Central memory CD8-positive, alpha-beta T cell (primary cell): ENCODE measurements around the gene CPOX.

Experiments used
- ATAC-seq: fragments of 150-1000 bp; cut with Tn5 transposase; replicated peaks from 2 replicates; pipeline ENCODE4 v1.10.0; 2022; ENCODE audit warnings: mild to moderate bottlenecking, moderate FRiP score, moderate number of reproducible peaks; ENCODE audit not compliant: poor library complexity, severe bottlenecking; ENCODE audit errors: extremely low read depth
- DNase-seq, 2 donors: peaks; one replicate each; pipeline ENCODE4 v3.0.0; 2021; ENCODE audit warnings: low spot score in 2 of 2
- H3K27ac Mint-ChIP-seq: one replicate; pipeline ENCODE4 v1.8.0; 2022; ENCODE audit warnings: low read depth, mild to moderate bottlenecking, moderate library complexity, mixed read lengths
- H3K27me3 Mint-ChIP-seq: one replicate; pipeline ENCODE4 v1.8.0; 2022; ENCODE audit warnings: mixed read lengths
- H3K36me3 Mint-ChIP-seq: one replicate; pipeline ENCODE4 v1.8.0; 2022; ENCODE audit warnings: mild to moderate bottlenecking, moderate library complexity, mixed read lengths; ENCODE audit not compliant: insufficient read depth
- H3K4me1 Mint-ChIP-seq: one replicate; pipeline ENCODE4 v1.8.0; 2022; ENCODE audit warnings: mixed read lengths
- H3K4me3 Mint-ChIP-seq: one replicate; pipeline ENCODE4 v1.8.0; 2022; ENCODE audit warnings: mild to moderate bottlenecking, moderate library complexity, mixed read lengths
- H3K9me3 Mint-ChIP-seq: one replicate; pipeline ENCODE4 v1.8.0; 2022; ENCODE audit warnings: mixed read lengths

CPOX gene

DNA sequence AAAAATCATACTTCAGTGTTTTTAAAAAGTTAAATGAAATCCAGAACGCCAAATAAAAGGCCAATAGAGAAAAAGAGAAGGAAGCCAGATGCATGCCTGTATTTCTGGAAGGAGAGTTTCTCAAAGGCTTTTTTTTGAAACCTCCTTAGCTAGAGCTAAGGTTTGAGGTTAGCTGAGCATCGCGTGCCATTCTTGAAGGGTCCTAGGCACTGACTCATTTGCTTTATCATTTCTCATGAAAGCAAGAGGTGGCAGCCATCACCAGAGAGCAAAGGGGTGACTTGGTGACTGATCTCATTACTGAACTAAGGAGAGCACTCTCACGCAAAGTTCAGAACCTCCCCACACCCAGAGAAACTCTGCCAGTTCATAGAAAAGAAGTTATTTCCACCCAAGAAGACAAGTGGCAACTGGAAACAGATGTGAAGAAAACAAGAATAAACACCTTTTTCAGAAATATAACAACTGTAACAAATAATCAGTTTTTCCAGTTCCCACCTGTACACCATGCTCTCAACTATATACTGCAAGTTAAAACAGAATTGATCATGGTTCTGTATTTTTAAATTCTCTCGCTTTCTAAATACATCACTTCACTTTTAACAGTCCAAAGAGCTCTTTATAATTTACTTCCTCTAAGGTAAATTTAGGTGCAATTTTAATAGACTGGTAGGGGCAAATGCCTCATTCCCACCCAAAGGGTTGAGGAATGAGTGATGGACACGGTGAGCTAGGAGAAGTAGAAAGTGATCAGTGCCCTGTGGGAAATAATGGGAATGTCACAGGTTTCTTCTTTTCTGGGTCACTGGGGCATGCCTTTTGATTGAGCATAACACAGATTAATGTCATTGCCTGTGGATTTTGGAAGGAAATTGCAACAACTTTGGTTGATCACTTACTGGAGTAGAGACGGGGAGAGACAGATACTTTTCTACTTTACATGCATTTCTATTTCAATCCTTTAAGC, 37.0 kb downstream of the CPOX start:
- peak in 1 of 2 donors; percentile 52 for DNase-seq
- no peaks in the 10 kb centered on the region for H3K9me3 Mint-ChIP-seq
- peak overlapping the region; percentile 98 for H3K27ac Mint-ChIP-seq
- H3K4me3 Mint-ChIP-seq = peak overlapping the region; percentile 86
- ATAC-seq = peak; percentile 81
- no peaks in the 10 kb centered on the region for H3K27me3 Mint-ChIP-seq
- H3K4me1 Mint-ChIP-seq = peaks cover 92% of the 10 kb centered on the region
- H3K36me3 Mint-ChIP-seq = peaks cover 12% of the 10 kb centered on the region

DNA sequence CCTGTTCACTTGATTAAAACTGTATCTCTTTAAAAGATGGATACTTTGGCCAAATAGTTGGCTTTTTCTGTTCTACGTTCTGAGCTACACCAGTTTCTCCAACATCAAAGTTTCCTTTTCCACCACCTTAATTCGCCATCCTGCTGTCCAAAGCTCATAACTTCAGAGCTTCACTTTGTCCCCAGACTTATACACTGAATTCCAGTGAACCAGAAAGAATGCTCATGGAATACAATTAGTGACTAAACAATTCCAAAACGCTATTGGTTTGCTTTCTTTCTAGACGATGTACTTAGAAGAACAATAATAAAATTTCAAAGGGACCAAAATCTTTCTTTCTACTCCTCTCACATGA, 38.4 kb downstream of the CPOX start:
- H3K4me1 Mint-ChIP-seq = peaks cover 98% of the 10 kb centered on the region
- DNase-seq (no peak), ATAC-seq (no peak)
- no peaks in the 10 kb centered on the region for H3K27me3 Mint-ChIP-seq
- peak overlapping the region; percentile 98 for H3K27ac Mint-ChIP-seq
- peak overlapping the region; percentile 86 for H3K4me3 Mint-ChIP-seq
- no peaks in the 10 kb centered on the region for H3K9me3 Mint-ChIP-seq
- H3K36me3 Mint-ChIP-seq = peaks cover 12% of the 10 kb centered on the region

GRCh38 chr3:98554580-98554979, 38.8 kb downstream of the CPOX start:
- Mint-ChIP-seq H3K27ac (peak overlapping the region; percentile 98), H3K9me3 (no peaks in the 10 kb centered on the region), H3K36me3 (peaks cover 12% of the 10 kb centered on the region), H3K27me3 (no peaks in the 10 kb centered on the region), H3K4me1 (peaks cover 99% of the 10 kb centered on the region), H3K4me3 (peak overlapping the region; percentile 86)
- DNase-seq (no peak), ATAC-seq (no peak)

DNA sequence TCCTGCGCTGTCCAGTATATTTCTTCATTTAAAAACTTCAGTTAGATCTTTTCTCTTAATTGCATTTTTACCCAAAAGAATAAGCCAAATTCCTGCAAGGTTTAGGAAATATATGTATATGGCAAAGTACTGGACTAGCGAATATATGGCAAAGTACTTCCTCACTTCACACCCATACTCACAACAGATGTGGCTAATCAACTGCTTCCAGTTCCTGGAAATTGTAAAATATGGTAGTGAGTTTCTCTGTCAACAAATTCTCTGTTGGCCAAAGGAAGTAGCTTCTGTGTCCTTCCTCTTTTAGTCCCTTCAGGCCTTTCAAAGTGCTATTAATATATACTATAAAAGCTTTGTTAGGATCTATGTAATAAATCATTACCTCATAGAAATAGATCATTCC, 39.7 kb downstream of the CPOX start:
- Mint-ChIP-seq H3K9me3 (no peaks in the 10 kb centered on the region), H3K4me3 (peak overlapping the region; percentile 66)

DNA sequence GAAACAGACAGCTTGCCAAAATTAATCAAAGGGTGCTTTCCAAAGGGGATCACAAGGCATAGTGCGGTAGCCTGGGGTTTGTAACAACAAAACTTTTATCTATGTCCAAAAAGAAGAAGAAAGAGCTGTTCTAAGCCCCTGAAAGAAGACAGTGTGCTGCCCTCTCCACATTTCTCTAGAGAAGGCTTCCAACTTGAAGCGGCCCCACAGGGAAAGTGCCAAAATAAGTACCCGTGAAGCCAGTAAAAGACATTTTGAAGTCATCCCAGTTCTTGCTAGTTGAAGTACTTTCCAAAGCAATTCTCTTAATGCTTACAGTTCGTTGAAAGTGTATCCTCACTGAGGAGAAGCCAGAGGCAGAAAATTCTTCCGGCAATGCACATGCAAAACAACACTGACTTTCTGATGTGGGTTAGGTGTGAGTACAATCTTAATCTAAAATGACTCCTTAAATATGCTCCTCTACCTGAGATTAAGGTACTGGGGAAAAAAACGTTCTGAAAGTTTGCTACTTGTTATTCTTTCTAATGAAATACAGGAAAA, 40.3 kb downstream of the CPOX start:
- Mint-ChIP-seq H3K9me3 (no peaks in the 10 kb centered on the region), H3K27ac (peak overlapping the region; percentile 98), H3K36me3 (peaks cover 10% of the 10 kb centered on the region), H3K27me3 (no peaks in the 10 kb centered on the region), H3K4me3 (peak overlapping the region; percentile 66), H3K4me1 (peaks cover 96% of the 10 kb centered on the region)
- no peak for ATAC-seq
- DNase-seq = no peak

More for the DNA sequence above, 39.7 kb downstream of the CPOX start:
- H3K27me3 Mint-ChIP-seq = no peaks in the 10 kb centered on the region
- DNase-seq = no peak
- H3K27ac Mint-ChIP-seq = peak overlapping the region; percentile 98
- peaks cover 10% of the 10 kb centered on the region for H3K36me3 Mint-ChIP-seq
- peaks cover 96% of the 10 kb centered on the region for H3K4me1 Mint-ChIP-seq
- no peak for ATAC-seq

GRCh38 chr3:98552232-98553020, 41.0 kb downstream of the CPOX start:
- ATAC-seq (no peak), DNase-seq (no peak)
- Mint-ChIP-seq H3K4me3 (peak overlapping the region; percentile 66), H3K27me3 (no peaks in the 10 kb centered on the region), H3K27ac (peak overlapping the region; percentile 98), H3K4me1 (peaks cover 90% of the 10 kb centered on the region), H3K36me3 (peaks cover 10% of the 10 kb centered on the region), H3K9me3 (no peaks in the 10 kb centered on the region)

DNA sequence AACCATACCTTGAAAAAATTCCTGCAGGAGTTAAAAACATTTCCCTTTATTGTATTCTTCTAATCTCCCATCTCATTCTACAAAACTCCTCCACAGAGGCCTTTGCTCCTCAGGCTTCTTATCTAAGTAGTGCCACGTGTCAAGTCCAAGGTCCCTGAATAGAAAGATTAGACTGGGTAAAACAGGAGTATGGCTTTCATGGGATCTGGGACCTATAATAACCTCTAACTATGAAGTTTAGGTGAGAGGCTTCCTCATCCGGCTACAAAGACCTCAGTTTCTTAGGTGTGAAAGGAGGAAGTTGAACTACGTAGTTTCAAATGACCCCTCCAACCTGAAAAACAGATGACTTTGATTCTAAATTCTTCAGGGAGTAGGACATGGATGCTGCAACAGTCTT, 41.7 kb downstream of the CPOX start:
- peak overlapping the region; percentile 98 for H3K27ac Mint-ChIP-seq
- no peaks in the 10 kb centered on the region for H3K9me3 Mint-ChIP-seq
- peak overlapping the region; percentile 66 for H3K4me3 Mint-ChIP-seq
- DNase-seq (no peak), ATAC-seq (peak; percentile 26)
- peaks cover 10% of the 10 kb centered on the region for H3K36me3 Mint-ChIP-seq
- H3K4me1 Mint-ChIP-seq = peaks cover 84% of the 10 kb centered on the region
- no peaks in the 10 kb centered on the region for H3K27me3 Mint-ChIP-seq

DNA sequence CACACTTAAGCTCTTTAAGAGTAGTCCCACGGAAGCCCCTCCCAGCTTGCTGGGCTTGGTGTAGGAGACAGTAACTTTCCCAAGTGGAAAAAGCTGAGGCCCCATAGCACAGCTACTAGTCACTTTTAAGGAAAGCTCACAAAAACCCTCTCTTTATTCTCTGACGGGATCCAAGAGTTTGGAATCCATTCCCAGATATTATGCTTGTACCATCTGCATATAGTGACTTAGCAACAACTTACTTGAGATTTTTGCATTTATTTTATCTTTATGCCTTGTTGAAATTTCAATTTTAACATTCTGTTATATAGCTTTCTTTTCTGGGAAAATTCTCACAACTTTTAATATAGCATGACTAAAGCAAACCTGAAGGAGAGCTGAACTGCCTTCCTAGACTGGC, 42.2 kb downstream of the CPOX start:
- DNase-seq (no peak), ATAC-seq (no peak)
- Mint-ChIP-seq H3K9me3 (no peaks in the 10 kb centered on the region), H3K4me1 (peaks cover 82% of the 10 kb centered on the region), H3K27ac (peak overlapping the region; percentile 98), H3K4me3 (peak overlapping the region; percentile 66), H3K36me3 (peaks cover 8% of the 10 kb centered on the region), H3K27me3 (no peaks in the 10 kb centered on the region)

DNA sequence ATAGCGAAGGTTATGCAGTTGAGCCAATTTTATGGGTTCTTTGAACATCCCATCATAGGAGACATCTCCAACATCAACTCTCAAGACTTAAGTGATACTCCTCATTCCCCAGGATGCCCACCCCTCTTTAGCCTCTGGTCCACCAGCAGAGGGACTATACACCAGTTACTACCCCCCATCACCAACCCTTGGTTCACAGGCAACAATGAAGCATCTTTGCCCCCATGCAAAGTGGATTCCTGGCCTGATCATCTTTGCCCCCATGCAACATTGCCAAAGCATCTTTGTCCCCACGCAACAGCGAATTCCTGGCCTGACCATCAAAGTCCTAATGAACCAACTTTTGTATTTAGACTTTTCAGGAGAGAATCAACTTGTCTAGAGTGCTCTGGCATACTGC, 42.6 kb downstream of the CPOX start:
- ATAC-seq (no peak), DNase-seq (no peak)
- H3K4me3 Mint-ChIP-seq = no peak overlapping the region
- peak overlapping the region; percentile 98 for H3K27ac Mint-ChIP-seq
- no peaks in the 10 kb centered on the region for H3K27me3 Mint-ChIP-seq
- H3K36me3 Mint-ChIP-seq = peaks cover 4% of the 10 kb centered on the region
- H3K9me3 Mint-ChIP-seq = no peaks in the 10 kb centered on the region
- peaks cover 82% of the 10 kb centered on the region for H3K4me1 Mint-ChIP-seq

GRCh38 chr3:98548544-98548943, 44.9 kb downstream of the CPOX start:
- no peaks in the 10 kb centered on the region for H3K27me3 Mint-ChIP-seq
- peak overlapping the region; percentile 98 for H3K27ac Mint-ChIP-seq
- peak overlapping the region; percentile 25 for H3K4me3 Mint-ChIP-seq
- DNase-seq = no peak
- no peak for ATAC-seq
- peaks cover 59% of the 10 kb centered on the region for H3K4me1 Mint-ChIP-seq
- peaks cover 2% of the 10 kb centered on the region for H3K36me3 Mint-ChIP-seq
- no peaks in the 10 kb centered on the region for H3K9me3 Mint-ChIP-seq

DNA sequence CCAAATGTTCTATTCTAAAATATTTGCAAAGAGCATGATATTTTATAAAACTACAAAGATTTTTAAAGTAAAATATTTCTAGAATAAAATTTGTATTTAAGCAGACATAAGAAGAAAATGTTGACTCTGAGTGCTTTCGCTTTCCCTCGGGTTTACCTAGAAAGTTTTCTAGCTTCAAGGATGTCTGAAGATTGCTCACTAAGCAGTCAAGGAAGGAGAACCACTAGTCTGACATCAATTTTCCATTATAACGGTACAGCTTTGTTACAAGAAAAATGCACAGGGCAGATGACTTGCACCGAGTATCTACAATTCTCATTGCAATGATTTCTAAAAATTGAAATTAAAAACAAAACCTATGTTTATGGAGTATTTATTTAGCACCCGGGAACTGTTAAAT, 47.5 kb downstream of the CPOX start:
- Mint-ChIP-seq H3K4me3 (peak overlapping the region; percentile 25), H3K36me3 (no peaks in the 10 kb centered on the region), H3K9me3 (no peaks in the 10 kb centered on the region), H3K4me1 (peaks cover 51% of the 10 kb centered on the region), H3K27ac (peak overlapping the region; percentile 80), H3K27me3 (no peaks in the 10 kb centered on the region)
- DNase-seq (no peak), ATAC-seq (peak; percentile 74)

DNA sequence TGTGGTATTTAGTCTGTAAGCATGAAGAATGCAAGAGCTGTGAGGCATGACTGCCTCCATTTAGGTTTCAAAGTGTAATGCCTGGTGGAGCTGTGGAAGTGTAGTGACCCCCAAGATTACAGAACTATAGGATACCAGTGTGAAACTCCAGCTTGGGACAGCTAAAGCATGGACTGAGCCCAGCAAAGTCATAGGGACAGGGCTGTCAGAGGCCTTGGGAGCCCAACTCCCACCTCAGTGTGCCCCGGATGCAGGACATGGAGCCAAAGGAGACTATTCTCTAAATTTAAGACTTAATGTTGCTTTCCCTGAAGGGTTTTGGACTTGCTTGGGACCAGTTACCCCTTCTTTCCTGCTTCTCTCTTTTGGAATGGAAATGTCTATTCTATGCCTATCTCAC, 50.8 kb downstream of the CPOX start:
- ATAC-seq (no peak), DNase-seq (no peak)
- Mint-ChIP-seq H3K27ac (peak overlapping the region; percentile 50), H3K4me1 (peaks cover 36% of the 10 kb centered on the region), H3K9me3 (no peaks in the 10 kb centered on the region), H3K36me3 (peaks cover 5% of the 10 kb centered on the region), H3K4me3 (no peak overlapping the region), H3K27me3 (no peaks in the 10 kb centered on the region)
